ENCODE results near the gene ALK.

GRCh38 chr2:29446847-29447246 lies 474.5 kb downstream of the ALK start:
- TF ChIP-seq CTCF (IDR thresholded peaks at IDR 0.05) (no peak), POLR2A (IDR thresholded peaks at IDR 0.05) (no peak)
